Measurements from ENCODE around the gene HECTD4. TPM values are rescaled to one million over a fixed set of nuclear protein-coding genes. Genes with fewer than 3 reads are reported as not detected.
A peak's percentile ranks its signal among the peaks of the same experiment; 100 is the strongest.

HECTD4 gene
- total and polyA plus RNA-seq, 10 donors: 5.4 to 70.8 (median 50.1) TPM

- Histone ChIP-seq H3K4me1 (peaks cover 5 to 30% (median 16%) of the 10 kb centered on the region in 6 donors), H3K9me3 (no peaks in the 10 kb centered on the region), H3K4me3 (no peak overlapping the region), H3K27ac (no peak overlapping the region), H3K27me3 (replicated peaks in 1 of 7) (no peaks in the 10 kb centered on the region), H3K36me3 (no peaks in the 10 kb centered on the region)
- WGBS, 5 donors: 57 to 77% (median 67%) methylated on average over 2 of the region's 2 CpGs
- DNase-seq: no peak
- intact Hi-C loops (cut with DNase I; ENCODE audit: low total_unique reads): no loop called here
- TF ChIP-seq POLR2AphosphoS5 (IDR thresholded peaks at IDR 0.05) (no peak), CTCF (IDR thresholded peaks at IDR 0.05 in 8 of 11, conservative IDR thresholded peaks at IDR 0.05 in 3 of 11) (no peak), POLR2A (IDR thresholded peaks at IDR 0.05) (no peak)
Observed at GRCh38 chr12:112413855-112414625, 31.8 kb upstream of the HECTD4 start.

GRCh38 chr12:112409906-112410244 is 27.6 kb upstream of the HECTD4 start:
- H3K27me3 ChIP-seq (replicated peaks in 1 of 7): no peaks in the 10 kb centered on the region
- H3K4me1 ChIP-seq: peaks cover 20 to 49% (median 29%) of the 10 kb centered on the region in 6 donors
- H3K9me3 ChIP-seq: no peaks in the 10 kb centered on the region
- intact Hi-C loops (cut with DNase I; ENCODE audit: low total_unique reads): no loop called here
- peak overlapping the region in 2 of 8 donors; percentile 66 to 85 for H3K4me3 ChIP-seq
- TF ChIP-seq POLR2AphosphoS5 (IDR thresholded peaks at IDR 0.05) (no peak), POLR2A (IDR thresholded peaks at IDR 0.05) (no peak), CTCF (IDR thresholded peaks at IDR 0.05 in 8 of 11, conservative IDR thresholded peaks at IDR 0.05 in 3 of 11) (no peak)
- no peak for DNase-seq
- 93 to 98% (median 94%) methylated on average over 14 of the region's 14 CpGs for WGBS, 5 donors
- H3K27ac ChIP-seq: peak overlapping the region in 6 of 8 donors; percentile 90 to 93 (median 92)
- peaks cover 9 to 36% (median 34%) of the 10 kb centered on the region in 6 donors for H3K36me3 ChIP-seq

- H3K27me3 ChIP-seq (replicated peaks in 1 of 7): no peaks in the 10 kb centered on the region
- no peaks in the 10 kb centered on the region for H3K9me3 ChIP-seq
- WGBS, 5 donors: 10 to 11% (median 11%) methylated on average over 46 of the region's 46 CpGs
- intact Hi-C loops (cut with DNase I; ENCODE audit: low total_unique reads): no loop called here
- TF ChIP-seq POLR2AphosphoS5 (IDR thresholded peaks at IDR 0.05) (peak; percentile 79 to 95 (median 89)), CTCF (IDR thresholded peaks at IDR 0.05 in 8 of 11, conservative IDR thresholded peaks at IDR 0.05 in 3 of 11) (peak in 1 of 11 experiments; percentile 5), POLR2A (IDR thresholded peaks at IDR 0.05) (peak in 2 of 3 donors; percentile 25 to 28)
- H3K4me1 ChIP-seq: peaks cover 20 to 49% (median 29%) of the 10 kb centered on the region in 6 donors
- peak within 1 kb of the TSS; percentile 51 to 85 (median 66) for H3K4me3 ChIP-seq
- DNase-seq: peak; percentile 91
- H3K27ac ChIP-seq: peak within 1 kb of the TSS; percentile 87 to 93 (median 91)
- H3K36me3 ChIP-seq: peaks cover 9 to 42% (median 40%) of the 10 kb centered on the region in 6 donors
Observed at GRCh38 chr12:112409064-112409905, 27.1 kb upstream of the HECTD4 start, which contains the start of gene RPL6. Gene RPL6 (minus strand): TSS chr12:112409605. CDS start chr12:112408656, 949 bp downstream.
